ENCODE measurements around the gene ZNF511.

Gene ZNF511

DNA sequence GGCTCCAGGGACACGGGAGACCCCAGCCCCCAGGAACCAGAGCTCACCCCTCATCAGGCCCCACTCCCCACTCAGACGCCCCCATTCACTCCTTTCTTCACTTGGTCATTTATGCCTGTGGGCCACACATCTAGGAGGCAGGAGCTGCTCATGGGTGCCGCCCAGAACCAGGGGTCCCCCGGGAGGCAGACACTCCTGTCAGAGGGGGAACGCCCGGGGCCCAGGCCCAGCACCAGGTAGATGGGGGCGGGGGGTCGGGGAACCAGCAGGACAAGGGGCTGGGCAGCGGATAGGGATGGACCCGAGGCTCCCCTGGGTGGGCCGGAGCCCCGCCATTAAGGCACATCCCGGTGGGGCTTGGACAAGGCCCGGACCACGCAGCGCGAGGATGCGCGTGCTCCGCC is 16.1 kb downstream of the ZNF511 start:
- DNase-seq (ENCODE audit: insufficient read length, low spot score) (no peak), FAIRE-seq (no peak)
- no peak for TF ChIP-seq POLR2A (IDR thresholded peaks at IDR 0.05; ENCODE audit: low read depth, low read length)

DNA sequence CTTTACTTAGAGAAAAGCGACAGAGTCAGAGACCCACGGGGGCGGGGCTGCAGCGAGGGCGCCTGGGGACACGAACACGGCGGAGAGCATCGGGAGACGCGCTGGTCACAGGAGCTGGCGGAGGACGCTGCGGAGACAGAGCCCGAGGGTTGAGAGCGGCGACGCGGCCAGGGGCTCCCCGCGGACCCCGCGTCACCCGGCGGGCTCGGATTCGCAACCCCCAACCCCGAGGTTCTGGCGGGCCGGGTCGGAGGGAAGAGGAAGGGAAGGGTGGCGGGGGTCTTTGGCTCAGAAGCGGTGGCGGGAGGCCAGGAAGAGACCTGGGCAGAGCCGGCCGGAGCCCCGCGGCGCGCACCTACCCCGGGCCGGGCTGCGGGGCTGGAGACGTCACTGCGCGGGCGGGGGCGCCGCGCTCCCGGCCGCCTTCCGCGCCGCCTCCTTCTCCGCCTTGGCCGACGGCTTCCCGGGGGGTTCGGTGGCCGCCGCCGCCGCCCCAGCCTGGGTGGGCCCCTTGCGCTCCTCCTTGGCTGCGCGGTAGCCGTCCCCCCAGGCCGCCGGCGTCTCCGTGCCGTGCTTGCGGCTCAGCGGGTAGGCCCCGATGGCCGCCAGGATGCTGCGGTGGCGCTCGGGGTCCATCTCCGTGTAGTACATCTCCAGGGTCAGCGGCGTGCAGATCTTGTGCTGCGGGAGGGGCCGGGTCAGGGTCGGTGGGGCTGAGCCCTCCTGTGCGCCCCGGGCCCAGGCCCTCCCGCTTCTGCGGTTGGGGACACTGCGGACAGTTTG is 16.9 kb downstream of the ZNF511 start:
- FAIRE-seq, result no peak
- TF ChIP-seq POLR2A (IDR thresholded peaks at IDR 0.05; ENCODE audit: low read depth, low read length), result no peak
- no peak for DNase-seq (ENCODE audit: insufficient read length, low spot score)

- FAIRE-seq (no peak), DNase-seq (ENCODE audit: insufficient read length, low spot score) (no peak)
- no peak for TF ChIP-seq POLR2A (IDR thresholded peaks at IDR 0.05; ENCODE audit: low read depth, low read length)
Observed at GRCh38 chr10:133326223-133326551, 17.5 kb downstream of the ZNF511 start.

GRCh38 chr10:133326745-133327650 is 18.3 kb downstream of the ZNF511 start:
- no peak for TF ChIP-seq POLR2A (IDR thresholded peaks at IDR 0.05; ENCODE audit: low read depth, low read length)
- FAIRE-seq, result no peak
- peak; percentile 71 for DNase-seq (ENCODE audit: insufficient read length, low spot score)

GRCh38 chr10:133327651-133328357 is 19.1 kb downstream of the ZNF511 start:
- TF ChIP-seq POLR2A (IDR thresholded peaks at IDR 0.05; ENCODE audit: low read depth, low read length), result no peak
- no peak for FAIRE-seq
- DNase-seq (ENCODE audit: insufficient read length, low spot score), result peak; percentile 62

GRCh38 chr10:133328358-133329343 is 19.9 kb downstream of the ZNF511 start:
- TF ChIP-seq POLR2A (IDR thresholded peaks at IDR 0.05; ENCODE audit: low read depth, low read length), result no peak
- no peak for DNase-seq (ENCODE audit: insufficient read length, low spot score)

DNA sequence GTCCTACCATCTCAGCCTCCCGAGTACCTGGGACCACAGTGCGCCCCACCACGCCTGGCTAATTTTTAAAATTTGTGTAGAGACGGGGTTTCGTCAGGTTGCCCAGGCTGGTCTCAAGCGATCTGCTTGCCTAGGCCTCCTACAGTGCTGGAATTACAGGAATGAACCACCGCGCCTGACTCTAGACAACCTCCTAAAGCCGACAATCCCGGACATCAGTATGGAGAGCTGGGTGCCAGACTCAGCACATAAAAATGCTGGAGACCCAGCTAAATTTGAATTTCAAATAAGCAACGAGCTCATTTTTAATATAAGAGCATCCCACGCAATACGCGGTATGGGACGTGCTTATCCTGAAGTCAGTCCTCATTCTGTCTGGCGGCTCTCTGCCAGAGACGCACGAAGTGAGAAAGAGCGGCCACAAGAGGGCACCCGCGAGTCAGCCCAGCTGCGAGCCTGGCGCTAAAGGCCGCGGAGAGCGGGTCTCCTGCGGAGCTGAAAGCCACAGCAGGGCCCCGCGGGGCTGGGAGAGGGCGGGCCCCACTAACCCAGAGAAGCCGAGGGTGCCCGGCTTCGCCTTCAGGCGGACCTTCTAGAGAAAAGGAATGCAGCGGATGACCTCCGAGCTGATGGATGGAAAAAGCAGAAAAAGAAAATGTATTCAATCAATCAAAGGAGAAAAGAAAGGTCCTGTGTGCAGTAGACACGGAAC is 20.9 kb downstream of the ZNF511 start:
- DNase-seq (ENCODE audit: insufficient read length, low spot score), result peak; percentile 86

More at GRCh38 chr10:133328358-133329343, 19.9 kb downstream of the ZNF511 start:
- no peak for FAIRE-seq

GRCh38 chr10:133332936-133333699 is 24.4 kb downstream of the ZNF511 start:
- FAIRE-seq (no peak), DNase-seq (ENCODE audit: insufficient read length, low spot score) (no peak)
- no peak for TF ChIP-seq POLR2A (IDR thresholded peaks at IDR 0.05; ENCODE audit: low read depth, low read length)

More for the DNA sequence above, 20.9 kb downstream of the ZNF511 start:
- no peak for TF ChIP-seq POLR2A (IDR thresholded peaks at IDR 0.05; ENCODE audit: low read depth, low read length)
- no peak for FAIRE-seq

DNA sequence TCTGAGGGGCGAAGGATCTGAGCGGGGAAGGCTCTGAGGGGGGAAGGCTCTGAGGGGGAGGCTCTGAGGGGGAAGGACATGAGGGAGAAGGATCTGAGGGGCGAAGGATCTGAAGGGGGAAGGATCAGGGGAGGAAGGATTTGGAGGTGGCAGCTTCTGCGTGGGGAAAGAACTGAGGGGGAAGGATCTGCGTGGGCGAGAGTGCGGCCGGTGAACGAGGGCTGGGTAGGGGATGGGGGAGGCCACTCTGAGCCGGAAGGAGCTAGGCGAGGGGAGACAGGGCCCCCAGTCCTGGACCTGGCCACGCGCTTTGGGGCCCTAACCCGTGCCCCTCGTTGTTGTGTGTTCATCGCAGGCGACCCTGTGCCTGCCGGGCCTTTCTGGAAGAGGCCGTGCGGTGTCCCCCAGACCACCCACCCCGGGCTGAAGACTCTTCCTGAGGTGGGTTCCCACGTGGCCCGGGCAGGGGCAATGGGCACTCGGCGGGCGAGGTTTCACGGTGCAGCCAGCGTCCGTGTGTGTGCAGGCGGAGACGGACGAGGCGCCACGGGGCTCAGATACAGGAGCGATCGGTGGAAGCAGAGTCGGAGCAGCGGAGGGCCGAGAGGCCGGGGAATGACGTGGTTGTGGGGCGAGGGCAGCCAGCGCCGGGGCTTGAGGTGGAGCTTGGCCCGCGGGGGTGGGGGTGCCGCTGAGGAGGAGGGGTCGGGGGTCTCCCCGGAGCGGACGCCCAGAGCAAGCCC is 26.0 kb downstream of the ZNF511 start:
- TF ChIP-seq POLR2A (IDR thresholded peaks at IDR 0.05; ENCODE audit: low read depth, low read length), result no peak
- FAIRE-seq (no peak), DNase-seq (ENCODE audit: insufficient read length, low spot score) (no peak)

DNA sequence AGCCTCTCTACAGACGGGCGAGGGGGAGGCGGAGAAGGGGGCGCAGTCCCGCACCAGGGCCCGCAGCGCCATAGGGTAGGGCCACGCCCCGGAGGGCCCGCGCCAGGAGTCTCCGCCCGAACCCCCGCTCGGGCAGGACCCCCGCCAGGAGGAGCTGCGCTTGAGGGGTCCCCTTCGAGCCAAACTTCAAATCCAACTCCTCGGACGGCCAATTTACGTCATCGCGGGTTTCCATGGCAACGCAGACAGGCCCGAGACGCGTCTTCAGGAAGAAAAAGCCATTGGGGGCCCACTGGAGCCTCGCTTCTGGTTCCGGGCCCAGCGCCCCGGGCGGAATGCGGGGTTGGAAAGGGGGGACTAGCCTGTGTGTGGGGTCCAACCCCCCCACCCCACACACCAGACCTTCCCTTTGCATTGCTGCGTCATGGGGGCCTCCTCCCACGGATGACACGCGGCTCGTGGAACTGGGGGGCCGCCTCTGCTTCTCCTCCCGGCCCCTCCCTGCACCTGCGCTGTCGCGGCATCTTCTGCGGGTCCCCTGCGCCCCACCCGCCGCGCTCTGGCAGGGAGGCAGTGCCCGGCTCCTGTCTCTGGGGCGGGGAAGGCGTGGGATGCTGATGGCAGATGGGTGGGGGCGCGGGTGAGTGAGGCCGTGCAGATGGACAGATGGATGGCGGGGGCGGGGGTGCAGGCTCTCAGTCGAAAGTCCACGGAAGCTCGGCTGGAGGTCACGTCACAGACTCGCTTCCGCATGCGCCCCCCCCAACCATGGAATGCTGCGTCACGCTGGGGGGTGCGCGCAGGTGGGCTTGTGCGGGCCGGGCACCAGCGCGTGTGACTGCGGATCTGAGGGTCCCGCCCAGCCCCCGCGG is 26.8 kb downstream of the ZNF511 start:
- TF ChIP-seq POLR2A (IDR thresholded peaks at IDR 0.05; ENCODE audit: low read depth, low read length), result no peak
- DNase-seq (ENCODE audit: insufficient read length, low spot score) (no peak), FAIRE-seq (no peak)

Data from H54 (cell line).